Prostate gland (tissue), 2 donors: Measurements from ENCODE around the gene CBL. TPM values are rescaled to one million over a fixed set of nuclear protein-coding genes. Genes with fewer than 3 reads are reported as not detected.

Experiments
- DNase-seq: peaks from one replicate; pipeline ENCODE4 v3.0.0-alpha.2; 2019; ENCODE audit warnings: low spot score
- H3K27ac ChIP-seq, 2 donors: fragments of 200-600 bp; sonication (generic); 2 replicates each; pipeline ENCODE4 v1.5.1; 2017 to 2019
- H3K27me3 ChIP-seq: fragments of 200-600 bp; sonication (generic); replicated peaks from 2 replicates; pipeline ENCODE4 v1.5.1; 2019; ENCODE audit not compliant: insufficient read depth
- H3K36me3 ChIP-seq, 2 donors: fragments of 200-600 bp; sonication (generic); 1 replicate in 1 of 2; 2 replicates in 1 of 2; pipeline versions ENCODE4 v1.5.1 to v1.8.1; 2017 to 2019
- H3K4me1 ChIP-seq: fragments of 200-600 bp; sonication (generic); replicated peaks from 2 replicates; pipeline ENCODE4 v1.5.1; 2019
- H3K4me3 ChIP-seq, 2 donors: fragments of 200-600 bp; sonication (generic); 2 replicates each; pipeline ENCODE4 v1.5.1; 2017 to 2019
- H3K9me3 ChIP-seq: fragments of 200-600 bp; sonication (generic); 2 replicates; pipeline ENCODE4 v1.5.1; 2017
- POLR2A ChIP-seq: fragments of 450-650 bp; IDR thresholded peaks from one replicate; pipeline ENCODE4 v1.6.1; 2016; ENCODE audit warnings: antibody characterized with exemption, mild to moderate bottlenecking
- POLR2AphosphoS5 ChIP-seq: sonication (generic); formaldehyde crosslinking; IDR thresholded peaks from one replicate; pipeline ENCODE4 v1.6.1; 2017; ENCODE audit warnings: antibody characterized with exemption
- WGBS: methylation state at CpG from one replicate; pipeline ENCODE4 v1.1.5; 2018; 5-methylcytosine and 5-hydroxymethylcytosine counted together
- intact Hi-C: fragments of 100-400 bp; cut with DNase I; formaldehyde crosslinking; loops from one replicate; pipeline ENCODE4 v1.14.2; 2022
- total RNA-seq, 2 donors: library from RNA; depleted of rRNA; stranded (reverse); fragments of >200 nt; gene quantifications; one replicate each; pipeline ENCODE4 v1.1.0, GENCODE V29; 2016
- TF ChIP-seq, protein P1 (sequence below), 4 experiments: fragments of 200-600 bp in 2 of 4; fragments of 450-650 bp in 2 of 4; sonication (generic) in 2 of 4; IDR thresholded peaks; 1 replicate in 3 of 4; 2 replicates in 1 of 4; pipeline ENCODE4 v1.5.1; 2016 to 2019; ENCODE audit warnings: antibody characterized with exemption in 4 of 4, mild to moderate bottlenecking in 2 of 4, moderate library complexity in 2 of 4

CBL gene
- total RNA-seq, 2 donors from 2014 or later, result 9.8 to 38.8 TPM

DNA sequence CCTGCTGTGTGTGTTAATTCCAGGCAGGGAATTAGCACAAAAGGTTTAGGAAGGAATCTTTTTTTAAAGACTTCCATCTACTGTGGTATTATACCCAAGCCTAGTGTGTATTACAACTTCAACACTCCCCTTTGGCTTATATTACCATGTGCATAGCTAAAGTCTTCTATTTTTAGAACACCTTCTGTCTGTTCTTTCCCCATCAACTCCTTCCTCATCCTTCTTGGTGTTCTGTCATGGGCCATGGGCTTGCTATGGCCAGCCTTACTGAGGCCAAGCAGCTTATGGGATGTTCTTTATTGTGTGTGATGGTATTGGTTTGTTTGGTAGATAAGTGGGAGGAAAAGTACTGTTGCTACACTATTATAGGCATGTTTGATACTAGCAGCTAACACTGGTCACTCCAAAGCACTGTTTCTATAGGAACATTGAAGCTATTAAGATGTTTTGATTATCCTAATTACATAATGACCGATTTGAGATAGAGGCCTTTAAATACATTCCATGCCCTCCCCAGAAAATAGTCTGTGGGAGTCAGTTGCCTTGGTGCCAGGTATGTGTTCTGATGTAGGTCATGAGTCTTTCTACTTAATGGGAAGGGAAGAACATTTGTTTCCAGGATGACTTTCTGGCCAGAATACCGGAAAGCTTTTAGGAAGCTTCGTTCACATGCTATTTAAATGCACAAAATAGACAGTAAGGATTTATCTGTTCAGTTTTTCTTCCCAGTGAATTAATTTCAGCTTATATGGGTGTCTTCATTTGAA is 94.2 kb downstream of the CBL start:
- Histone ChIP-seq H3K36me3 (no peaks in the 10 kb centered on the region), H3K4me1 (no peaks in the 10 kb centered on the region), H3K9me3 (no peaks in the 10 kb centered on the region), H3K27me3 (no peaks in the 10 kb centered on the region), H3K27ac (no peak overlapping the region), H3K4me3 (no peak overlapping the region)
- no peak for DNase-seq
- intact Hi-C loops, result no loop called here
- WGBS, result 61% methylated on average over 3 of the region's 3 CpGs
- TF ChIP-seq POLR2AphosphoS5 (no peak), POLR2A (no peak)
- TF ChIP-seq, protein P1, sequence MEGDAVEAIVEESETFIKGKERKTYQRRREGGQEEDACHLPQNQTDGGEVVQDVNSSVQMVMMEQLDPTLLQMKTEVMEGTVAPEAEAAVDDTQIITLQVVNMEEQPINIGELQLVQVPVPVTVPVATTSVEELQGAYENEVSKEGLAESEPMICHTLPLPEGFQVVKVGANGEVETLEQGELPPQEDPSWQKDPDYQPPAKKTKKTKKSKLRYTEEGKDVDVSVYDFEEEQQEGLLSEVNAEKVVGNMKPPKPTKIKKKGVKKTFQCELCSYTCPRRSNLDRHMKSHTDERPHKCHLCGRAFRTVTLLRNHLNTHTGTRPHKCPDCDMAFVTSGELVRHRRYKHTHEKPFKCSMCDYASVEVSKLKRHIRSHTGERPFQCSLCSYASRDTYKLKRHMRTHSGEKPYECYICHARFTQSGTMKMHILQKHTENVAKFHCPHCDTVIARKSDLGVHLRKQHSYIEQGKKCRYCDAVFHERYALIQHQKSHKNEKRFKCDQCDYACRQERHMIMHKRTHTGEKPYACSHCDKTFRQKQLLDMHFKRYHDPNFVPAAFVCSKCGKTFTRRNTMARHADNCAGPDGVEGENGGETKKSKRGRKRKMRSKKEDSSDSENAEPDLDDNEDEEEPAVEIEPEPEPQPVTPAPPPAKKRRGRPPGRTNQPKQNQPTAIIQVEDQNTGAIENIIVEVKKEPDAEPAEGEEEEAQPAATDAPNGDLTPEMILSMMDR (IDR thresholded peaks at IDR 0.05), result no peak

DNA sequence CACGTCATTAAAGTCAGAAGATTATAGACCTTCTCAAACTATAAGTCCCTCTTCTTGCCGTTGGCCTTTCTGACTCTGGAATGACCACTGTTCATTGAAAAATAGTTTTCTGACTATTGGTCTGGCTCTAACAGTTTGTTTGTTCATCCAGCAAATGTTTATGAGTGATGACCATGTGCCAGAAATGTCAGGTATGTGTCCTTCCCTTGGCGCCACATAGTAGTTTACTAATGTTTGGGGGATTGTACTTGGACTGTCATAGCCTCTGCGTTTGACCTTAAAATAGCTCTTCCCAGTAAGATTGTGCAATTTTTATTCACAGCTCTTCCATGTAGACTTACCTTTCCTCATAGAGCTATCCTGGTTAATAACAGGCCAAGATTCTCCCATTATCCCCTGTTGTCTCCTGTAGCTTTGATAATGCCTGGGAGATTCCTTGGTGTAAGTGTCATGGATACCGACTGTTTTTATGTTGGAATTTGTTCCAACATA is 97.1 kb downstream of the CBL start:
- Histone ChIP-seq H3K36me3 (no peaks in the 10 kb centered on the region), H3K9me3 (no peaks in the 10 kb centered on the region), H3K27me3 (no peaks in the 10 kb centered on the region), H3K4me1 (no peaks in the 10 kb centered on the region), H3K4me3 (no peak overlapping the region), H3K27ac (no peak overlapping the region)
- intact Hi-C loops, result no loop called here
- WGBS, result 83% methylated on average over 5 of the region's 5 CpGs
- no peak for DNase-seq
- no peak for TF ChIP-seq POLR2AphosphoS5
- no peak for TF ChIP-seq POLR2A
- TF ChIP-seq, protein P1 (IDR thresholded peaks at IDR 0.05), result no peak

DNA sequence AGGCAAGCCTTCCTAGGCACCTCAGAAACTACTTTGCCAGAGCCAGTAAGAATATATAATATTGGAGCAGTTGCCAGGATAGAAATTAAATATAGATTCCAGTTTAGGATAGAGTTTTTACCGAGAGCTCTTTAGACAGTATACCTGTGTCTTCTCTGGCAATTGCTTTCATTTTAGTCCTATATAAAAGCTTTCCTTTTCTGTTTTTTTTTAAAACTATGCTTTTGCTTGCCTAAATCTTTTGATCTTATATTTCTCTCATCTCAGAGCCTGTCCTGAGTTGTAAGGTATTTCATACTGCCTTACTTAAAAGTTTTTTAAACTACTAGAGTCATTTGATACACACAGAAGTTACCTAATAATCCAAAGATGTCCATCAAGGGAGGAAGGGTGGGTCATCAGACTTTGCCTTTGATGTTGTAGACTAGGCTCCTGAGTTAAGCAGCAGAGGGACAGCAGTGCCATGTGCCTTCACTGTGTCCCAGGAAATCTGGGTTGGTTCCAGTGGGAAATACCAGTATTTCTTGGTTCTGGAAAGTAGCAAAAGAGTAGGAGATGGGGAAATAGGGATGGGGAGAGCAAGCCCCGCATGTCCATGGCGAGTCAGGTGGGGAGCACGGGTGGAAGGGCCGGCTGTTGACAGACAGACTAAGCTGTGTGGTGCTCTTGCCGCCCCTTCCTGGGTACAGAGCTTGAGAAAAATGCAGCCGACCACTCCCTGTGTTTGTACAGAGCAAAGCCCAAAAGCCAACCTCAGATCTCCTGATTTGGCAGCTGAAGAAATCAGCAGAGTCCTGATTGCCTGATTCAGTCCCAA is 99.6 kb downstream of the CBL start:
- no peaks in the 10 kb centered on the region for H3K36me3 ChIP-seq
- 79% methylated on average over 7 of the region's 7 CpGs for WGBS
- intact Hi-C loops, result no loop called here

DNA sequence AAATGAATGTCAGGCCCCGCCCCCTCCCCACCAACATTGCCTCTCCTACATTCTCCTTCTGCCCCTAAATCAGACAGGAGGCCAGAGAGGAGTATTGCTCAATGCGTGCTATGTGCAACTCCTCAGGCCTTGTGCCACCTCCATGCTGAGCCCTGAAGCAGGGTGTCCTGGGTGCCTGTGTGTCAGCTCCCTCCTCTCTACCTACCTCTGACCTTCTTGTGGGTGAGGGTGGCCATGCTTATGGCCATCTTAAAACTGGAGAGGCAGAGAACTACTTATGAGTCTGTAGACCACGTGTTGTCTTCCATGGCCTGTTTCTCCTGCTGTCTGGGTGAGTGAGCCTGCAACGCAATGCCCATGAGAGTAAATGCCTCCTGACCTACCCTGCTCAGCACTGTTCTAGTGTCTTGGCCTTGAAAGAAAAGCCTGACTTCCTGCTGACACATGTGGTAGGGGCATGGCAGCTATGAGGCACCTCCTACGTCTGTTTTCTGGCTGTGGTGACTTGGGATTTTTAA is 100.3 kb downstream of the CBL start:
- no peaks in the 10 kb centered on the region for H3K4me1 ChIP-seq
- intact Hi-C loops, result no loop called here
- peak overlapping the region in 1 of 2 donors; percentile 5 for H3K27ac ChIP-seq
- 75% methylated on average over 5 of the region's 5 CpGs for WGBS
- H3K36me3 ChIP-seq, result no peaks in the 10 kb centered on the region
- TF ChIP-seq POLR2AphosphoS5, result peak; percentile 30
- TF ChIP-seq POLR2A, result no peak
- no peak for DNase-seq
- no peaks in the 10 kb centered on the region for H3K9me3 ChIP-seq
- no peak overlapping the region for H3K4me3 ChIP-seq
- no peaks in the 10 kb centered on the region for H3K27me3 ChIP-seq

More for the DNA sequence above, 99.6 kb downstream of the CBL start:
- TF ChIP-seq, protein P1 (IDR thresholded peaks at IDR 0.05), result no peak
- TF ChIP-seq POLR2AphosphoS5 (no peak), POLR2A (no peak)
- H3K4me3 ChIP-seq, result no peak overlapping the region
- no peaks in the 10 kb centered on the region for H3K4me1 ChIP-seq
- H3K27me3 ChIP-seq, result no peaks in the 10 kb centered on the region
- no peak for DNase-seq
- H3K27ac ChIP-seq, result peak overlapping the region in 1 of 2 donors; percentile 5
- no peaks in the 10 kb centered on the region for H3K9me3 ChIP-seq

DNA sequence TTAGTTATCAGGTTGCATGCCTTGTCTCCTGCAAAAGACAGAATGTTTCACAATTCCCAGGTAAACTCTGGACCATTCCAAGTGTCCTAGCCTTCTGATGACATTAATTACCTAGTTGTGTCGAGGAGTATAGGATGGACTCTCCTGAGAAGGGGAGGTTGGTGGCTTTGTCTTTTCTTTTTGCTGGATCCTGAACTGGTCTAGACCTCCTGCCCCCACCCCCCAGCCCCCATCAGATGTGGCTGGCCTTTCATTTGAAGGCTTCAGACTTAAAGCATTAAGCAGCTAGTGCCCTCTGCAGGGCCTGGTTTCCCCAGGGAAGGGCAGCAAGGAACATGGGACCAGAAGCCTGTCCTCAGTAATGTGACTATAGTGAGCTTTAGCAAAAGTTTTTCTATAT is 101.1 kb downstream of the CBL start:
- Histone ChIP-seq H3K9me3 (no peaks in the 10 kb centered on the region), H3K4me1 (no peaks in the 10 kb centered on the region), H3K4me3 (no peak overlapping the region), H3K27ac (peak overlapping the region; percentile 13 to 15), H3K36me3 (no peaks in the 10 kb centered on the region), H3K27me3 (no peaks in the 10 kb centered on the region)
- no peak for DNase-seq
- intact Hi-C loops, result no loop called here
- TF ChIP-seq POLR2AphosphoS5, result no peak
- TF ChIP-seq, protein P1 (IDR thresholded peaks at IDR 0.05), result no peak
- no peak for TF ChIP-seq POLR2A
- 50% methylated on average over 1 of the region's 1 CpG for WGBS
